ENCODE measurements around the gene MRPL20.
A peak's percentile ranks its signal among the peaks of the same experiment; 100 is the strongest.

DNA sequence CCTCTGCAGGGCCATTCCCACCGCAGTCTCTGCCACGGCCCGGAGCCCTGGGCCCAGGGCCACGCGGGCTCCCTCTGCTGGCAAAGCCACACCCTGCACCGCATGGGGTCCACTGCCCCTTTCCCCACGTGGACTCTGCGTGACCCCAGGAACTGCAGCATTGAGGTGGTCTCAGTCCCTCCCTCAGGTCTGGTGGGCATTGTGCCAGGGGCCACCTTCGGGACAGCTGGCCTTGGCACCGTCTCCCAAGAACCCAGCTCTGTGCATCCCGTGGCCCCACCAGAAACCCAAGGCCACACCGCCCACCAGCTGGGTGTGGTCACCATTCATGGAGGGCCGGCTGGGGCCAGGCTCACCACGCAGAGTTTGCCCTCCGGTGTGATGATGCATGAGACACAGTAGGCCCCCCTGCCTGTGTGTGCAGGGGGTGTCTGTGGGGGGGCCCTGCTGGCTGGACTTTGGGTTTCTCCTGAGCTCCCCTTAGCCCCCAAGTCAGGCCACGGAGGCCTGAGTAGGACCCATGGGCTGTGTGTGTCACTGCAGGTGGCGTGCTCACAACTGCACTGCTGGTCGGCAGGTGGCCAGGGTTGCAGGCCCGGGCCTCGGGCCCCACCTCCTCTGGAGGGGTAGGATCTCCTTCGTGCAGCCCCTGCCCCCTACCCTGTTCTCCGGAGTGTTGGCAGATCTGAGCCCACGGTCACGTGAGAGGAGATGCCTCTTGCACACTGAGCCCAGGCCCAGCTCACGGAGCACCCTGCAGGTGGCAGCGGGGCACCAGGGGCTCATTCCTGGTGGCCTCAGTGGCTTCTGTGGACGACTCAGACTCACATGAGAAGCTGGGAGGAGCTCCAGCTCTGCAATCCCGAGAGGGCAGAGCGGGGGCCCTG lies 34.2 kb upstream of the MRPL20 start:
- TF ChIP-seq POLR2AphosphoS5 (IDR thresholded peaks at IDR 0.05) (peak in 2 of 3 donors; percentile 56 to 74), POLR2A (IDR thresholded peaks at IDR 0.05) (no peak)
- TF ChIP-seq, protein P1, sequence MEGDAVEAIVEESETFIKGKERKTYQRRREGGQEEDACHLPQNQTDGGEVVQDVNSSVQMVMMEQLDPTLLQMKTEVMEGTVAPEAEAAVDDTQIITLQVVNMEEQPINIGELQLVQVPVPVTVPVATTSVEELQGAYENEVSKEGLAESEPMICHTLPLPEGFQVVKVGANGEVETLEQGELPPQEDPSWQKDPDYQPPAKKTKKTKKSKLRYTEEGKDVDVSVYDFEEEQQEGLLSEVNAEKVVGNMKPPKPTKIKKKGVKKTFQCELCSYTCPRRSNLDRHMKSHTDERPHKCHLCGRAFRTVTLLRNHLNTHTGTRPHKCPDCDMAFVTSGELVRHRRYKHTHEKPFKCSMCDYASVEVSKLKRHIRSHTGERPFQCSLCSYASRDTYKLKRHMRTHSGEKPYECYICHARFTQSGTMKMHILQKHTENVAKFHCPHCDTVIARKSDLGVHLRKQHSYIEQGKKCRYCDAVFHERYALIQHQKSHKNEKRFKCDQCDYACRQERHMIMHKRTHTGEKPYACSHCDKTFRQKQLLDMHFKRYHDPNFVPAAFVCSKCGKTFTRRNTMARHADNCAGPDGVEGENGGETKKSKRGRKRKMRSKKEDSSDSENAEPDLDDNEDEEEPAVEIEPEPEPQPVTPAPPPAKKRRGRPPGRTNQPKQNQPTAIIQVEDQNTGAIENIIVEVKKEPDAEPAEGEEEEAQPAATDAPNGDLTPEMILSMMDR (IDR thresholded peaks at IDR 0.05 in 8 of 11, conservative IDR thresholded peaks at IDR 0.05 in 3 of 11), result peak; percentile 68 to 94 (median 91)

Data from spleen (tissue), 7 donors.